ENCODE measurements around the gene CRHR2. TPM values are rescaled to one million over a fixed set of nuclear protein-coding genes. Genes with fewer than 3 reads are reported as not detected.

The CRHR2 gene
- total and polyA plus RNA-seq, 2 of the 4 experiments (the other 2 are of a cell fraction), result not detected

DNA sequence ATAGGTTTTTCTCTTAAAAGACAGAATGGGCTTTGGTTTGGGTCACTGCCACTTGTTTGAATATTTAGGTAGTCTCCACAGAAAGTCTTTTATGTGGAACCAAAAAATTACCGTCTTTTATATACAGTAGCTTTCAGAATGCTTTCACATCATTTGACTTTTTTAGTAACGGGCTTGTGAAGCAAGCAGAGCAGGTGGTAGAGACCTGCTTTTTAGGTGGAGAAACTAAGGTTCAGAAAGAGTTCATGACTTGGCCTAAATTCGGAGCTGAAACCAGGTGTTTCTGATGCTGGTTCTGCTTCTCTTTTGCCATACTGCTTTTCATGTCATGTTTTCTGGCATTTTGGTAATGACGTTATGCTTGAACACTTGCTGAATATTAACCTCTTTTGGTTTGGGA is 51.3 kb downstream of the CRHR2 start:
- ATAC-seq (ENCODE audit: low read depth), result no peak
- dilution Hi-C loops (cut with HindIII; ENCODE audit: low sequenced_read_pairs, unreplicated experiment), result no loop called here

More for the DNA sequence above, 51.3 kb downstream of the CRHR2 start:
- Histone ChIP-seq H3K56ac (ENCODE audit: extremely low read depth, insufficient read depth, low read length) (no peak overlapping the region), H2AK9ac (replicated peaks; ENCODE audit: low read depth, low read length, poor library complexity) (no peak overlapping the region), H3K9me3 (ENCODE audit: control insufficient read depth, insufficient read depth, low read length) (no peaks in the 10 kb centered on the region), H3K4me2 (ENCODE audit: low read depth, low read length) (no peak overlapping the region), H3K79me1 (ENCODE audit: low read depth in 1 of 2, low read length in 2 of 2) (peaks cover 38 to 52% of the 10 kb centered on the region in 2 experiments; a peak in 3 of 4 replicates), H2BK120ac (ENCODE audit: low read depth, low read length) (no peak overlapping the region), H3K4me3 (ENCODE audit: insufficient read depth, low read depth, low read length) (no peak overlapping the region), H2AFZ (replicated peaks; ENCODE audit: low read length, poor library complexity) (no peak overlapping the region), H4K20me1 (ENCODE audit: insufficient read depth, low read length) (peaks cover 46% of the 10 kb centered on the region), H3K9me1 (ENCODE audit: insufficient read depth, low read length) (peaks cover 3% of the 10 kb centered on the region; the same call in 1 of the 2 replicates), H4K5ac (ENCODE audit: low read depth, low read length) (no peak overlapping the region), H3K23ac (ENCODE audit: low read depth, low read length) (no peak overlapping the region), H3K14ac (replicated peaks; ENCODE audit: low read depth, low read length) (no peak overlapping the region), H3K9ac (ENCODE audit: low read depth, low read length) (no peak overlapping the region), H3K27me3 (ENCODE audit: control insufficient read depth, insufficient read depth, low read length) (no peaks in the 10 kb centered on the region), H3K4me1 (ENCODE audit: control insufficient read depth, insufficient read depth, low read length) (no peaks in the 10 kb centered on the region), H3K27ac (ENCODE audit: insufficient read depth, low read length) (no peak overlapping the region), H3K18ac (ENCODE audit: low read depth, low read length) (no peak overlapping the region), H2AK5ac (ENCODE audit: low read depth, low read length) (no peak overlapping the region), H2BK20ac (ENCODE audit: low read depth, low read length) (no peak overlapping the region), H3K4ac (ENCODE audit: low read depth, low read length) (no peak overlapping the region), H2BK15ac (ENCODE audit: low read depth, low read length) (no peak overlapping the region), H4K91ac (ENCODE audit: insufficient read depth, low read depth, low read length) (no peak overlapping the region), H4K8ac (ENCODE audit: low read depth in 2 of 2, low read length in 2 of 2) (no peak overlapping the region), H2BK5ac (ENCODE audit: low read depth, low read length, poor library complexity, severe bottlenecking) (no peak overlapping the region), H3K36me3 (ENCODE audit: control insufficient read depth, insufficient read depth, low read length) (peaks cover 61% of the 10 kb centered on the region)
- no peak for DNase-seq
- in situ Hi-C loops (cut with MboI; ENCODE audit: low sequenced_read_pairs) (no loop called here), intact Hi-C loops (cut with micrococcal nuclease) (loop anchor here (5.0 kb wide), 1 partner anchor 34 kb away; no protein-coding TSS in a partner anchor)
- ChIA-PET POLR2A (ENCODE audit: unreplicated experiment) (no interaction called here), CTCF (no interaction called here)
- no TSS peak for BruUV-seq (replicated peaks)
- no peak for TF ChIP-seq MAFK (IDR thresholded peaks at IDR 0.05; ENCODE audit: low read depth, low read length)
- no peak for TF ChIP-seq NFE2L2 (IDR thresholded peaks at IDR 0.05; ENCODE audit: low read depth, low read length)
- TF ChIP-seq CEBPB (IDR thresholded peaks at IDR 0.05; ENCODE audit: low read depth, low read length), result no peak
- no peak for TF ChIP-seq SMC3 (IDR thresholded peaks at IDR 0.05; ENCODE audit: low read depth, low read length)
- TF ChIP-seq BHLHE40 (IDR thresholded peaks at IDR 0.05; ENCODE audit: low read depth, low read length), result no peak
- TF ChIP-seq FOS (IDR thresholded peaks at IDR 0.05; ENCODE audit: low read depth, low read length), result no peak
- no peak for TF ChIP-seq POLR2A (IDR thresholded peaks at IDR 0.05; ENCODE audit: low read depth, low read length)
- TF ChIP-seq MXI1 (IDR thresholded peaks at IDR 0.05; ENCODE audit: borderline replicate concordance, low read depth, low read length), result no peak
- TF ChIP-seq, protein P1, sequence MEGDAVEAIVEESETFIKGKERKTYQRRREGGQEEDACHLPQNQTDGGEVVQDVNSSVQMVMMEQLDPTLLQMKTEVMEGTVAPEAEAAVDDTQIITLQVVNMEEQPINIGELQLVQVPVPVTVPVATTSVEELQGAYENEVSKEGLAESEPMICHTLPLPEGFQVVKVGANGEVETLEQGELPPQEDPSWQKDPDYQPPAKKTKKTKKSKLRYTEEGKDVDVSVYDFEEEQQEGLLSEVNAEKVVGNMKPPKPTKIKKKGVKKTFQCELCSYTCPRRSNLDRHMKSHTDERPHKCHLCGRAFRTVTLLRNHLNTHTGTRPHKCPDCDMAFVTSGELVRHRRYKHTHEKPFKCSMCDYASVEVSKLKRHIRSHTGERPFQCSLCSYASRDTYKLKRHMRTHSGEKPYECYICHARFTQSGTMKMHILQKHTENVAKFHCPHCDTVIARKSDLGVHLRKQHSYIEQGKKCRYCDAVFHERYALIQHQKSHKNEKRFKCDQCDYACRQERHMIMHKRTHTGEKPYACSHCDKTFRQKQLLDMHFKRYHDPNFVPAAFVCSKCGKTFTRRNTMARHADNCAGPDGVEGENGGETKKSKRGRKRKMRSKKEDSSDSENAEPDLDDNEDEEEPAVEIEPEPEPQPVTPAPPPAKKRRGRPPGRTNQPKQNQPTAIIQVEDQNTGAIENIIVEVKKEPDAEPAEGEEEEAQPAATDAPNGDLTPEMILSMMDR (conservative IDR thresholded peaks at IDR 0.05; ENCODE audit: low read depth, low read length), result no peak
- no peak for TF ChIP-seq RCOR1 (IDR thresholded peaks at IDR 0.05; ENCODE audit: insufficient replicate concordance, low read length)
- no peak for TF ChIP-seq RAD21 (IDR thresholded peaks at IDR 0.05; ENCODE audit: low read length)
- no peak for TF ChIP-seq CHD1 (IDR thresholded peaks at IDR 0.05; ENCODE audit: low read depth, low read length)
- TF ChIP-seq USF2 (IDR thresholded peaks at IDR 0.05; ENCODE audit: low read depth, low read length), result no peak
- TF ChIP-seq MAZ (IDR thresholded peaks at IDR 0.05; ENCODE audit: borderline replicate concordance, low read depth, low read length), result no peak
- TF ChIP-seq RFX5 (IDR thresholded peaks at IDR 0.05; ENCODE audit: low read depth, low read length), result no peak
- TF ChIP-seq, protein P2, sequence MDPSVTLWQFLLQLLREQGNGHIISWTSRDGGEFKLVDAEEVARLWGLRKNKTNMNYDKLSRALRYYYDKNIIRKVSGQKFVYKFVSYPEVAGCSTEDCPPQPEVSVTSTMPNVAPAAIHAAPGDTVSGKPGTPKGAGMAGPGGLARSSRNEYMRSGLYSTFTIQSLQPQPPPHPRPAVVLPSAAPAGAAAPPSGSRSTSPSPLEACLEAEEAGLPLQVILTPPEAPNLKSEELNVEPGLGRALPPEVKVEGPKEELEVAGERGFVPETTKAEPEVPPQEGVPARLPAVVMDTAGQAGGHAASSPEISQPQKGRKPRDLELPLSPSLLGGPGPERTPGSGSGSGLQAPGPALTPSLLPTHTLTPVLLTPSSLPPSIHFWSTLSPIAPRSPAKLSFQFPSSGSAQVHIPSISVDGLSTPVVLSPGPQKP (IDR thresholded peaks at IDR 0.05; ENCODE audit: borderline replicate concordance, low read depth, low read length), result no peak
- WGBS, 2 experiments (ENCODE audit: extremely low coverage in 2 of 2, insufficient read length in 1 of 2), result no CpG with 5 or more reads among the region's 4 CpGs
